Stomach (tissue), 9 donors: ENCODE measurements around the gene CCDC73. TPM values are rescaled to one million over a fixed set of nuclear protein-coding genes. Genes with fewer than 3 reads are reported as not detected.

Experiments used
- DNase-seq, 2 donors: peaks; one replicate each; pipeline versions ENCODE4 v3.0.0 to v3.0.0-alpha.2; 2013 to 2019
- H3K27ac ChIP-seq, 5 donors: fragments of 200-600 bp in 4 of 5; sonication (generic) in 4 of 5; one replicate each; pipeline ENCODE4 v1.5.1; 2013 to 2019; ENCODE audit warnings: mild to moderate bottlenecking in 1 of 5, moderate library complexity in 1 of 5
- H3K27me3 ChIP-seq, 3 donors: fragments of 200-600 bp; sonication (generic); one replicate each; pipeline ENCODE4 v1.5.1; 2017 to 2019; ENCODE audit warnings: mixed run types in 1 of 3
- H3K36me3 ChIP-seq, 4 donors: fragments of 200-600 bp; sonication (generic); 1 replicate in 3 of 4; 2 replicates in 1 of 4; pipeline ENCODE4 v1.5.1; 2016 to 2019
- H3K4me1 ChIP-seq, 4 donors: fragments of 200-600 bp; sonication (generic); one replicate each; pipeline ENCODE4 v1.5.1; 2016 to 2019
- H3K4me3 ChIP-seq, 4 donors: fragments of 200-600 bp; sonication (generic) in 3 of 4; one replicate each; pipeline ENCODE4 v1.5.1; 2016 to 2019; ENCODE audit warnings: mild to moderate bottlenecking in 1 of 4
- H3K9me3 ChIP-seq, 4 donors: fragments of 200-600 bp; sonication (generic); one replicate each; pipeline ENCODE4 v1.5.1; 2016 to 2019
- EP300 ChIP-seq: sonication (generic); formaldehyde crosslinking; IDR thresholded peaks from one replicate; pipeline ENCODE4 v1.6.1; 2017; ENCODE audit warnings: antibody characterized with exemption
- POLR2A ChIP-seq, 4 donors: fragments of 450-650 bp; IDR thresholded peaks; one replicate each; pipeline ENCODE4 v1.6.1; 2016; ENCODE audit warnings: antibody characterized with exemption in 4 of 4, control low read depth in 2 of 4, mild to moderate bottlenecking in 1 of 4, moderate library complexity in 1 of 4
- POLR2AphosphoS5 ChIP-seq, 3 donors: sonication (generic); formaldehyde crosslinking; IDR thresholded peaks; one replicate each; pipeline ENCODE4 v1.6.1; 2016; ENCODE audit warnings: antibody characterized with exemption in 3 of 3
- WGBS, 5 donors: extraction: QIAGEN DNeasy Blood & Tissue Kit in 3 of 5; methylation state at CpG; one replicate each; pipeline versions ENCODE4 v1.1.5 to v1.1.7; 2013 to 2018; 5-methylcytosine and 5-hydroxymethylcytosine counted together
- intact Hi-C: fragments of 100-400 bp; cut with DNase I; formaldehyde crosslinking; loops from one replicate; pipeline ENCODE4 v1.15.1; 2023; ENCODE audit warnings: low total_unique reads
- polyA plus RNA-seq, 3 donors: library from polyadenylated mRNA; stranded (reverse); fragments of 200-250 nt; gene quantifications; one replicate each; pipeline ENCODE4 v1.2.3, GENCODE V29; 2013
- total RNA-seq, 5 donors: library from RNA; depleted of rRNA; stranded (reverse); fragments of >200 nt; gene quantifications; one replicate each; pipeline versions ENCODE4 v1.1.0 to v1.2.3, GENCODE V29; 2014 to 2016
- TF ChIP-seq, protein P1 (sequence below), 7 experiments: fragments of 450-650 bp in 4 of 7; fragments of 200-600 bp in 3 of 7; sonication (generic) in 3 of 7; IDR thresholded peaks; one replicate each; pipeline ENCODE4 v1.5.1; 2016 to 2019; ENCODE audit warnings: antibody characterized with exemption in 7 of 7, control low read depth in 2 of 7, mild to moderate bottlenecking in 1 of 7
- donor health status: healthy with polysubstance abuse.
- donor health status: Bipolar disorder and iron deficiency.
- donor health status: healthy.

Gene CCDC73
- total and polyA plus RNA-seq, 8 donors = 0.37 TPM; not detected in 7

GRCh38 chr11:32704775-32705174, 89.7 kb downstream of the CCDC73 start:
- H3K4me1 ChIP-seq = no peaks in the 10 kb centered on the region
- H3K27ac ChIP-seq = no peak overlapping the region
- TF ChIP-seq EP300 = no peak
- TF ChIP-seq POLR2A (IDR thresholded peaks at IDR 0.05) = no peak
- TF ChIP-seq POLR2AphosphoS5 (IDR thresholded peaks at IDR 0.05) = no peak
- TF ChIP-seq, protein P1, sequence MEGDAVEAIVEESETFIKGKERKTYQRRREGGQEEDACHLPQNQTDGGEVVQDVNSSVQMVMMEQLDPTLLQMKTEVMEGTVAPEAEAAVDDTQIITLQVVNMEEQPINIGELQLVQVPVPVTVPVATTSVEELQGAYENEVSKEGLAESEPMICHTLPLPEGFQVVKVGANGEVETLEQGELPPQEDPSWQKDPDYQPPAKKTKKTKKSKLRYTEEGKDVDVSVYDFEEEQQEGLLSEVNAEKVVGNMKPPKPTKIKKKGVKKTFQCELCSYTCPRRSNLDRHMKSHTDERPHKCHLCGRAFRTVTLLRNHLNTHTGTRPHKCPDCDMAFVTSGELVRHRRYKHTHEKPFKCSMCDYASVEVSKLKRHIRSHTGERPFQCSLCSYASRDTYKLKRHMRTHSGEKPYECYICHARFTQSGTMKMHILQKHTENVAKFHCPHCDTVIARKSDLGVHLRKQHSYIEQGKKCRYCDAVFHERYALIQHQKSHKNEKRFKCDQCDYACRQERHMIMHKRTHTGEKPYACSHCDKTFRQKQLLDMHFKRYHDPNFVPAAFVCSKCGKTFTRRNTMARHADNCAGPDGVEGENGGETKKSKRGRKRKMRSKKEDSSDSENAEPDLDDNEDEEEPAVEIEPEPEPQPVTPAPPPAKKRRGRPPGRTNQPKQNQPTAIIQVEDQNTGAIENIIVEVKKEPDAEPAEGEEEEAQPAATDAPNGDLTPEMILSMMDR (IDR thresholded peaks at IDR 0.05) = no peak
- intact Hi-C loops = no loop called here
- DNase-seq = no peak
- H3K27me3 ChIP-seq = peaks cover 0 to 4% (median 0%) of the 10 kb centered on the region in 3 donors
- H3K9me3 ChIP-seq = peaks cover 0 to 17% (median 11%) of the 10 kb centered on the region in 4 donors
- H3K36me3 ChIP-seq = no peaks in the 10 kb centered on the region
- WGBS, 5 donors = 85 to 98% (median 94%) methylated on average over 5 of the region's 5 CpGs
- H3K4me3 ChIP-seq = no peak overlapping the region

- Histone ChIP-seq H3K27ac (no peak overlapping the region), H3K4me1 (no peaks in the 10 kb centered on the region), H3K27me3 (peaks cover 0 to 4% (median 0%) of the 10 kb centered on the region in 3 donors), H3K36me3 (no peaks in the 10 kb centered on the region), H3K4me3 (no peak overlapping the region), H3K9me3 (peaks cover 0 to 17% (median 11%) of the 10 kb centered on the region in 4 donors)
- no peak for DNase-seq
- intact Hi-C loops = no loop called here
- 89 to 98% (median 94%) methylated on average over 2 to 6 of the region's 6 CpGs for WGBS, 5 donors
- no peak for TF ChIP-seq EP300
- TF ChIP-seq POLR2A (IDR thresholded peaks at IDR 0.05) = no peak
- TF ChIP-seq POLR2AphosphoS5 (IDR thresholded peaks at IDR 0.05) = no peak
- TF ChIP-seq, protein P1 (IDR thresholded peaks at IDR 0.05) = no peak
Measured at GRCh38 chr11:32704261-32704660, 90.2 kb downstream of the CCDC73 start.

GRCh38 chr11:32701616-32702015, 92.8 kb downstream of the CCDC73 start:
- Histone ChIP-seq H3K9me3 (peaks cover 0 to 17% (median 11%) of the 10 kb centered on the region in 4 donors), H3K4me3 (no peak overlapping the region), H3K27me3 (peaks cover 0 to 4% (median 0%) of the 10 kb centered on the region in 3 donors), H3K4me1 (no peaks in the 10 kb centered on the region), H3K36me3 (no peaks in the 10 kb centered on the region), H3K27ac (no peak overlapping the region)
- intact Hi-C loops = no loop called here
- 71 to 85% (median 79%) methylated on average over 1 of the region's 1 CpG for WGBS, 5 donors
- DNase-seq = no peak
- TF ChIP-seq, protein P1 (IDR thresholded peaks at IDR 0.05) = no peak
- TF ChIP-seq POLR2A (IDR thresholded peaks at IDR 0.05) (no peak), EP300 (no peak), POLR2AphosphoS5 (IDR thresholded peaks at IDR 0.05) (no peak)

- Histone ChIP-seq H3K4me1 (no peaks in the 10 kb centered on the region), H3K27me3 (no peaks in the 10 kb centered on the region), H3K4me3 (no peak overlapping the region), H3K27ac (no peak overlapping the region), H3K9me3 (no peaks in the 10 kb centered on the region), H3K36me3 (no peaks in the 10 kb centered on the region)
- intact Hi-C loops = no loop called here
- WGBS, 5 donors = 37 to 67% (median 54%) methylated on average over 2 of the region's 2 CpGs
- TF ChIP-seq, protein P1 (IDR thresholded peaks at IDR 0.05) = no peak
- no peak for TF ChIP-seq POLR2AphosphoS5 (IDR thresholded peaks at IDR 0.05)
- TF ChIP-seq EP300 = no peak
- TF ChIP-seq POLR2A (IDR thresholded peaks at IDR 0.05) = no peak
- no peak for DNase-seq
Measured at GRCh38 chr11:32698579-32698978, 95.9 kb downstream of the CCDC73 start.
